Measurements from ENCODE around the gene IFITM2. TPM values are rescaled to one million over a fixed set of nuclear protein-coding genes. Genes with fewer than 3 reads are reported as not detected.
A peak's percentile ranks its signal among the peaks of the same experiment; 100 is the strongest.
"Not testable (repeated sequence)": the region's sequence is repeated elsewhere in the genome, so short reads cannot be mapped to it uniquely, and the experiment has no call there.

The IFITM2 gene
- total and polyA plus RNA-seq, 8 donors, result 8.8 to 394 (median 37.8) TPM

- intact Hi-C loops (cut with DNase I; ENCODE audit: low total_unique reads), result no loop called here
- TF ChIP-seq POLR2A (IDR thresholded peaks at IDR 0.05) (no peak), EP300 (IDR thresholded peaks at IDR 0.05) (no peak), CTCF (IDR thresholded peaks at IDR 0.05) (no peak), POLR2AphosphoS5 (IDR thresholded peaks at IDR 0.05) (no peak)
- no peak overlapping the region for H3K27ac ChIP-seq
- no peaks in the 10 kb centered on the region for H3K36me3 ChIP-seq
- peaks cover 8 to 20% (median 15%) of the 10 kb centered on the region in 3 donors for H3K27me3 ChIP-seq
- WGBS, 5 donors, result 72 to 89% (median 78%) methylated on average over 17 to 52 of the region's 52 CpGs
- H3K4me1 ChIP-seq, result peaks cover 6 to 39% (median 26%) of the 10 kb centered on the region in 4 donors
- H3K9me3 ChIP-seq, result no peaks in the 10 kb centered on the region
- DNase-seq, result no peak
- H3K4me3 ChIP-seq, result no peak overlapping the region
Observed at GRCh38 chr11:304061-304506, 3.5 kb upstream of the IFITM2 start.

- H3K27ac ChIP-seq, result peak overlapping the region in 2 of 5 donors; percentile 92 to 93
Observed at GRCh38 chr11:304915-305843, 2.4 kb upstream of the IFITM2 start.

GRCh38 chr11:305844-306211 is 1.8 kb upstream of the IFITM2 start:
- 86 to 90% (median 88%) methylated on average over 10 of the region's 10 CpGs for WGBS, 5 donors
- peak overlapping the region in 3 of 5 donors; percentile 77 to 93 (median 92) for H3K27ac ChIP-seq
- no peak for TF ChIP-seq POLR2A (IDR thresholded peaks at IDR 0.05)
- no peak for TF ChIP-seq EP300 (IDR thresholded peaks at IDR 0.05)
- no peaks in the 10 kb centered on the region for H3K9me3 ChIP-seq
- H3K27me3 ChIP-seq, result peaks cover 0 to 3% (median 0%) of the 10 kb centered on the region in 3 donors
- H3K4me1 ChIP-seq, result peaks cover 6 to 48% (median 27%) of the 10 kb centered on the region in 4 donors
- intact Hi-C loops (cut with DNase I; ENCODE audit: low total_unique reads), result no loop called here
- H3K4me3 ChIP-seq, result no peak overlapping the region
- no peak for DNase-seq
- no peaks in the 10 kb centered on the region for H3K36me3 ChIP-seq

More at GRCh38 chr11:304915-305843, 2.4 kb upstream of the IFITM2 start:
- H3K9me3 ChIP-seq, result no peaks in the 10 kb centered on the region
- WGBS, 5 donors, result 25 to 28% (median 28%) methylated on average over 19 of the region's 19 CpGs
- no peaks in the 10 kb centered on the region for H3K36me3 ChIP-seq
- peaks cover 0 to 9% (median 4%) of the 10 kb centered on the region in 3 donors for H3K27me3 ChIP-seq
- peak; percentile 65 to 90 for DNase-seq
- intact Hi-C loops (cut with DNase I; ENCODE audit: low total_unique reads), result no loop called here
- no peak overlapping the region for H3K4me3 ChIP-seq
- peaks cover 6 to 48% (median 29%) of the 10 kb centered on the region in 4 donors for H3K4me1 ChIP-seq
- TF ChIP-seq CTCF (IDR thresholded peaks at IDR 0.05), result peak in 4 of 7 experiments; percentile 48 to 72 (median 60)
- no peak for TF ChIP-seq POLR2A (IDR thresholded peaks at IDR 0.05)
- no peak for TF ChIP-seq EP300 (IDR thresholded peaks at IDR 0.05)
- no peak for TF ChIP-seq POLR2AphosphoS5 (IDR thresholded peaks at IDR 0.05)

- intact Hi-C loops (cut with DNase I; ENCODE audit: low total_unique reads), result no loop called here
- Histone ChIP-seq H3K27ac (peak overlapping the region; percentile 0 to 93 (median 80)), H3K36me3 (no peaks in the 10 kb centered on the region), H3K9me3 (no peaks in the 10 kb centered on the region), H3K27me3 (no peaks in the 10 kb centered on the region), H3K4me3 (peak overlapping the region in 1 of 4 donors; percentile 56), H3K4me1 (peaks cover 6 to 50% (median 28%) of the 10 kb centered on the region in 4 donors)
- TF ChIP-seq EP300 (IDR thresholded peaks at IDR 0.05) (no peak), POLR2AphosphoS5 (IDR thresholded peaks at IDR 0.05) (no peak), POLR2A (IDR thresholded peaks at IDR 0.05) (no peak), CTCF (IDR thresholded peaks at IDR 0.05) (no peak)
- no peak for DNase-seq
- WGBS, 5 donors, result 85 to 94% (median 89%) methylated on average over 15 to 17 of the region's 17 CpGs
Observed at GRCh38 chr11:306645-307371, 808 bp upstream of the IFITM2 start.

GRCh38 chr11:308740-309665 is 1.4 kb downstream of the IFITM2 start:
- H3K36me3 ChIP-seq; H3K27me3 ChIP-seq; DNase-seq; intact Hi-C loops (cut with DNase I; ENCODE audit: low total_unique reads); H3K9me3 ChIP-seq: not testable (repeated sequence)
- 41 to 49% (median 44%) methylated on average over 20 to 23 of the region's 24 CpGs for whole genome bisulfite sequencing, 5 donors
- Histone ChIP-seq H3K4me3 (peak overlapping the region; percentile 36 to 56 (median 52)), H3K4me1 (peaks cover 20 to 70% (median 43%) of the 10 kb centered on the region in 4 donors), H3K27ac (peak overlapping the region; percentile 70 to 93 (median 80))

Measured in stomach (tissue), 9 donors.